Upper lobe of left lung (tissue), 6 donors: ENCODE measurements around the gene FRG2C. TPM values are rescaled to one million over a fixed set of nuclear protein-coding genes. Genes with fewer than 3 reads are reported as not detected.
A peak's percentile ranks its signal among the peaks of the same experiment; 100 is the strongest.
"Not testable (repeated sequence)": the region's sequence is repeated elsewhere in the genome, so short reads cannot be mapped to it uniquely, and the experiment has no call there.

Experiments
- ATAC-seq, 2 donors: fragments of 200-7000 bp; cut with Tn5 transposase; one replicate each; pipeline ENCODE4 v1.9.1; 2022; ENCODE audit warnings: mild to moderate bottlenecking in 2 of 2, moderate library complexity in 2 of 2; ENCODE audit not compliant: low FRiP score in 2 of 2
- DNase-seq, 2 donors: peaks; one replicate each; pipeline ENCODE4 v3.0.0-alpha.2; 2019 to 2020
- H3K27ac ChIP-seq, 4 donors: fragments of 200-600 bp; sonication (generic); one replicate each; pipeline ENCODE4 v1.5.1; 2016 to 2019
- H3K27me3 ChIP-seq, 4 donors: fragments of 200-600 bp; sonication (generic); one replicate each; pipeline ENCODE4 v1.5.1; 2017 to 2019
- H3K36me3 ChIP-seq, 4 donors: fragments of 200-600 bp; sonication (generic); one replicate each; pipeline ENCODE4 v1.5.1; 2016 to 2019
- H3K4me1 ChIP-seq, 4 donors: fragments of 200-600 bp; sonication (generic); one replicate each; pipeline ENCODE4 v1.5.1; 2018 to 2019
- H3K4me3 ChIP-seq, 4 donors: fragments of 200-600 bp; sonication (generic); one replicate each; pipeline ENCODE4 v1.5.1; 2017 to 2019; ENCODE audit warnings: mild to moderate bottlenecking in 2 of 4, moderate library complexity in 1 of 4
- H3K9me3 ChIP-seq, 4 donors: fragments of 200-600 bp; sonication (generic); one replicate each; pipeline ENCODE4 v1.5.1; 2018 to 2019
- EP300 ChIP-seq, 4 donors: sonication (generic); formaldehyde crosslinking; IDR thresholded peaks; one replicate each; pipeline ENCODE4 v1.5.1; 2017; ENCODE audit warnings: antibody characterized with exemption in 4 of 4, control low read depth in 2 of 4
- POLR2A ChIP-seq, 4 donors: fragments of 450-650 bp; IDR thresholded peaks; one replicate each; pipeline ENCODE4 v1.5.1; 2016 to 2017; ENCODE audit warnings: antibody characterized with exemption in 4 of 4, mild to moderate bottlenecking in 2 of 4
- POLR2AphosphoS5 ChIP-seq, 2 donors: sonication (generic); formaldehyde crosslinking; IDR thresholded peaks; one replicate each; pipeline ENCODE4 v1.5.1; 2017; ENCODE audit warnings: antibody characterized with exemption in 2 of 2
- WGBS, 2 donors: methylation state at CpG; one replicate each; pipeline ENCODE4 v1.1.5; 2017 to 2018; 5-methylcytosine and 5-hydroxymethylcytosine counted together
- small RNA-seq, 4 donors: library from RNA; depleted of rRNA; stranded (forward); fragments of <200 nt; gene quantifications; one replicate each; pipeline ENCODE3, GENCODE V24; 2016
- total RNA-seq, 6 donors: library from RNA; depleted of rRNA in 4 of 6; stranded (reverse); fragments of >200 nt in 4 of 6; gene quantifications; one replicate each; pipeline versions ENCODE4 v1.1.0 to v1.2.1, GENCODE V29; 2016 to 2021
- TF ChIP-seq, protein P1 (sequence below), 6 experiments: fragments of 450-650 bp in 4 of 6; fragments of 200-600 bp in 2 of 6; sonication (generic) in 2 of 6; IDR thresholded peaks; one replicate each; pipeline ENCODE4 v1.5.1; 2016 to 2019; ENCODE audit warnings: antibody characterized with exemption in 6 of 6
- donor health status: DM: no; HTN: no; CAD: no; lungs with moderate emphysema.
- donor health status: DM: no; HTN: yes; CAD: no; lungs with severe emphysema.

FRG2C gene
- total RNA-seq, 6 donors from 2014 or later: not detected

DNA sequence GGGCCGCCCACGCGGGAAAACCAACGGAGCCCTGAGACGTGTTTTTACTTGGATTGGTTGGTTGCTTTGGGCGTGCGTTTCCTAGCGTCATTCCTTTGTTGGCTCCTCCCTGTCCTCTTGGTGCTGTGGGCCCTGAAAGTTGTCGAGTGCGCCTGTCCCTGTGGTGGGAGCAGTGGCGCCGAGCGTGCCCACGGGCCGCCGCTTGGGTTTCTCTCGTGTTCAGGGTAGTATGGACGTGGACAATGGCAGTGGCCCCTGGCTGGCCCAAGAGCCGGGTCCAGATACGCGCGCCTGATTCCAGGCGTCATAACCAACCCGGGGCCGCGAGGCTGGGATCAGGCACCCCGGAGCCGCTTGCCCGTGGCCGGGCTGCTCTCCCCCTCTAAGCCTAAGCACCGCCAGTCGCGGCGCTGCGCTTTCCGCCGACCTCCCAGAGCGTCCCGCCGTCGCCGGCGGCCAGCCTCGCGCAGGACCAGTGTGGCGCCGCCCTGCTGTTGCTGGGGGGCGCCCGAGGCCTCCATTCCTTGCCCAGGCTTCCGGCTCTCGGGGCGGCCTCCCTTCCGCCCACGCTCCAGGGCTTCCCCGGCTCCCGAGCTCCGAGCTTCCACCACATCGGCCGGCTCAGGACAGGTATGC is 8.1 kb downstream of the FRG2C start:
- H3K36me3 ChIP-seq, ATAC-seq: not testable (repeated sequence)
- peak; percentile 49 to 82 for DNase-seq
- Histone ChIP-seq H3K4me1 (peaks cover 0 to 37% (median 15%) of the 10 kb centered on the region in 4 donors), H3K4me3 (peak overlapping the region in 2 of 4 donors; percentile 28 to 47), H3K27ac (peak overlapping the region in 2 of 4 donors; percentile 55 to 82), H3K27me3 (peaks cover 2 to 36% (median 17%) of the 10 kb centered on the region in 4 donors), H3K9me3 (peaks cover 2 to 22% (median 15%) of the 10 kb centered on the region in 4 donors)
- peak in 1 of 4 donors; percentile 38 for TF ChIP-seq POLR2A (IDR thresholded peaks at IDR 0.05)
- 7 to 13% methylated on average over 26 to 59 of the region's 59 CpGs for WGBS, 2 donors

DNA sequence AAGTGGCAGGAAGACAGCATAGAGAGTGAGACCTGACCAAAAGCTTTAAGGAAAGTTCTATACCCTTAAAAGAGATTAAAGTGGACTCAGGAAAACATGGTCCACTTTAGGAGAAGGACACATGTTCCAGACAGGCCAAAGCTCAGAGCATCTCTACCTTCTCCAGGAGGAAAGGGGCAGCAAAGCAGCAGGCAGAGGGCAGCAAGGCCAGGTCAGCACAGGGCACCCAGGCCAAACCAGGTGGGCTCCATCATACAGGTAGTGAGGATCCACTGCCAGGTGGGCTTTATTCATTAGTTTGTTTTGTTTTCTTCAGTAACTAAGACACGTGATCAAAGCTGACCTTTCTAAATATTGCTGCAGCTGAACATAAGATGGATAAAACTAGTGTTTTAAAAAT is 19.8 kb downstream of the FRG2C start:
- ATAC-seq, H3K27ac ChIP-seq, H3K27me3 ChIP-seq, H3K4me3 ChIP-seq, H3K4me1 ChIP-seq, H3K36me3 ChIP-seq: not testable (repeated sequence)
- WGBS, 2 donors: 0% methylated on average over 1 of the region's 1 CpG
- DNase-seq: peak in 1 of 2 donors; percentile 30
- peaks cover 0 to 25% (median 20%) of the 10 kb centered on the region in 4 donors for H3K9me3 ChIP-seq

DNA sequence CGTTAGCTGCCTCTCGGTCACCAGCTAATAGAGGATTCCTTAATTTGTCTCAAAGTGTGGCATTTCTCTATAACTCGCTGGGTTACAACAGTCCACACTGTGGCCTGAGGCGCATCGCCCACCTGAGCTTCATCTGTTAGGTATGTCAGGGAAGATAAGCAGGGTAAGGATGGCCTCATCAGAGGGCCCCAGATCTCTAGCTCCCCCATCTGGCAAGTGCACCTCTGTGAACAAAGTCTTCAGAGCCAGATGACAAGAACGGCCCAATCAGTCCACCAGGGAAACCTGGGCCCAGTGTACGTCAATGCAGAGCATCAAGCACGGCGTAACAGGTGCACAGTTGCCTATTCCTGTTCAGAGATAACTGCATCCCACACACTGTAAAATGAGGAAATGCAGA is 23.2 kb downstream of the FRG2C start:
- Histone ChIP-seq H3K9me3 (peaks cover 0 to 13% (median 9%) of the 10 kb centered on the region in 4 donors), H3K36me3 (no peaks in the 10 kb centered on the region), H3K4me1 (no peaks in the 10 kb centered on the region), H3K27me3 (no peaks in the 10 kb centered on the region), H3K27ac (no peak overlapping the region), H3K4me3 (no peak overlapping the region)
- DNase-seq (no peak), ATAC-seq (no peak)
- TF ChIP-seq, protein P1, sequence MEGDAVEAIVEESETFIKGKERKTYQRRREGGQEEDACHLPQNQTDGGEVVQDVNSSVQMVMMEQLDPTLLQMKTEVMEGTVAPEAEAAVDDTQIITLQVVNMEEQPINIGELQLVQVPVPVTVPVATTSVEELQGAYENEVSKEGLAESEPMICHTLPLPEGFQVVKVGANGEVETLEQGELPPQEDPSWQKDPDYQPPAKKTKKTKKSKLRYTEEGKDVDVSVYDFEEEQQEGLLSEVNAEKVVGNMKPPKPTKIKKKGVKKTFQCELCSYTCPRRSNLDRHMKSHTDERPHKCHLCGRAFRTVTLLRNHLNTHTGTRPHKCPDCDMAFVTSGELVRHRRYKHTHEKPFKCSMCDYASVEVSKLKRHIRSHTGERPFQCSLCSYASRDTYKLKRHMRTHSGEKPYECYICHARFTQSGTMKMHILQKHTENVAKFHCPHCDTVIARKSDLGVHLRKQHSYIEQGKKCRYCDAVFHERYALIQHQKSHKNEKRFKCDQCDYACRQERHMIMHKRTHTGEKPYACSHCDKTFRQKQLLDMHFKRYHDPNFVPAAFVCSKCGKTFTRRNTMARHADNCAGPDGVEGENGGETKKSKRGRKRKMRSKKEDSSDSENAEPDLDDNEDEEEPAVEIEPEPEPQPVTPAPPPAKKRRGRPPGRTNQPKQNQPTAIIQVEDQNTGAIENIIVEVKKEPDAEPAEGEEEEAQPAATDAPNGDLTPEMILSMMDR (IDR thresholded peaks at IDR 0.05): no peak
- no peak for TF ChIP-seq EP300 (IDR thresholded peaks at IDR 0.05)
- no peak for TF ChIP-seq POLR2AphosphoS5 (IDR thresholded peaks at IDR 0.05)
- TF ChIP-seq POLR2A (IDR thresholded peaks at IDR 0.05): no peak
- 90 to 95% methylated on average over 6 to 9 of the region's 9 CpGs for WGBS, 2 donors

DNA sequence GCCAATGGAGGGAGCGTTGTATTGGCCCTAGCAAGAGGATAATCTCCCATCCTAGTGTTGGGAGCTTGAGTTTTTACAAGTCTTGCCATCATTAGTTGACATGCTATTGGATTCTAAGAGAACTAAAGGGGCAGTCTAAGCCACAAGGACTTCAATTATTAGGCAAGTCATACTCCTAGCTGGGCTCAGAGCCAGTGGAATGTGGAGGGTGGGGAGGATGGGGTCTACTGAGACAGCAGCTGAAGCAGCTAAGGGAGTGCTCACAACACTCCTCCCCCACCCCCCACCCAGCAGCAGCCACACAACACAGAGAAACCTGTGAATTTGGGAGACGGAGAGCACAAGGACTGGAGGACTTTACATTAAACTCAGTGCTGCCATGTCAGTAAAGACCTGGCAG is 27.9 kb downstream of the FRG2C start:
- Histone ChIP-seq H3K36me3 (no peaks in the 10 kb centered on the region), H3K27me3 (no peaks in the 10 kb centered on the region), H3K27ac (no peak overlapping the region), H3K4me3 (no peak overlapping the region), H3K9me3 (peaks cover 0 to 8% (median 5%) of the 10 kb centered on the region in 4 donors), H3K4me1 (no peaks in the 10 kb centered on the region)
- 58 to 93% methylated on average over 1 to 2 of the region's 2 CpGs for WGBS, 2 donors
- DNase-seq (no peak), ATAC-seq (no peak)
- TF ChIP-seq EP300 (IDR thresholded peaks at IDR 0.05) (no peak), POLR2AphosphoS5 (IDR thresholded peaks at IDR 0.05) (no peak), POLR2A (IDR thresholded peaks at IDR 0.05) (no peak)
- TF ChIP-seq, protein P1 (IDR thresholded peaks at IDR 0.05): no peak

Small RNAs within 50 kb of the gene (small RNA-seq; reads per million reads assigned to genes)
- 0 reads per million in 4 donors for gene AC108724.2

Other genes with a start within 250 kb of the FRG2C start
- 10 to 100 TPM in 3 of 6 donors, 1 to 10 TPM in 3; 8.1 to 27.2 (median 9.9) TPM for gene ZNF717, start 121.2 kb downstream of the FRG2C start, total RNA-seq